ENCODE results near the gene NOL3. TPM values are rescaled to one million over a fixed set of nuclear protein-coding genes. Genes with fewer than 3 reads are reported as not detected.
A peak's percentile ranks its signal among the peaks of the same experiment; 100 is the strongest.

Gene NOL3
- total and polyA plus RNA-seq, 9 of the 15 experiments (the other 6 are each of a cell fraction or from before 2014, with no cell fraction given) = 0.45 to 14.0 (median 5.4) TPM

DNA sequence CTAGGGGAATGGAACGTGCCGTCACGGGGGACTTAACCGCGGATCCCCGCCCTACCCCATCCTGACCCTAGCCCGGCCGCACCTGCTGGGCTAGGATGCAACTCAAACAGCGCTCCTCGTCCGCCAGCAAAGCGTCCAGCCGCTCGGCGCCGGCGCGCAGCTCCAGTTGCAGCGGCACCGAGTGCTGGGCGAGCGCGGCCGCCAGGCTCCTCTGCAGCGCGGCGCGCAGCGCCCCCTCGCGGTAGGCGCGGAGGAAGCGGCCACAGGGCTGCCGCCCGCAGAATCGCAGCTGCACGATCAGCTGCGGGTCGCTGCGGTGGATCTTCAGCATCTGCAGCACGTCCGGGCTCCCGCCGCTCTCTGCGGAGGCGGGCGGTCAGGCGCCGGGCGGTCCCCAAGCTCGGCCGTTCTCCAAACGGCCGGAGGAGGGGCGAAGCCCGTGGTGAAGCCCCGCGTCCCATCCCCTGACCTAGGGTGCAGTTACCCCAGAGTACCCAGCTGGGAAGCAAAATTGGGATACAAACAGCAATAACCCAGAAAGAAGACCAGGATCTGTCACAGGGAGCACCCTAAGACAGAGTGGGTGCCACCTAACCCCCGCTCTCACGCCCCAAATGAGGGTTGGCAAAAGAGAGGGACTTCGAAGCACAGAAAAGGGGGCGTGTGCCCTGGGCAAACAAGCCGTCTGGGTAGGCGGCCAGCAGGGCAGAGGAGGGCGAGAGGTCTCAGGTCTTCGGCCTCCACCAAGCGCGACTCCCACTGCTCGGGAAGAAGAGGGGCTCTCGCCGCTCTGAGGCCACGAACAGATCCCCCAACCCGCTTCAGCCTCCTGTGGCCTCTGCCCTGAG, 14.8 kb upstream of the NOL3 start (continued):
- 0 out of 2 replicates have a peak, but pooled peaks have one; percentile 48 for TF ChIP-seq ETV5 (CRISPR knock-in tag; IDR thresholded peaks at IDR 0.05; ENCODE audit: low read depth)
- TF ChIP-seq IFI16 (CRISPR knock-in tag; IDR thresholded peaks at IDR 0.05) = no peak
- TF ChIP-seq ZNF507 (tag; conservative IDR thresholded peaks at IDR 0.05) = no peak
- TF ChIP-seq RFX1 (IDR thresholded peaks at IDR 0.05) = no peak
- no peak for TF ChIP-seq PYGO2 (tag; IDR thresholded peaks at IDR 0.05)
- no peak for TF ChIP-seq GABPB2 (CRISPR knock-in tag; conservative IDR thresholded peaks at IDR 0.05)
- TF ChIP-seq TBL1XR1 (IDR thresholded peaks at IDR 0.05; ENCODE audit: low read length in 2 of 2) = no peak
- TF ChIP-seq ELK1 (CRISPR knock-in tag; IDR thresholded peaks at IDR 0.05) = no peak
- TF ChIP-seq SREBF2 (CRISPR knock-in tag; IDR thresholded peaks at IDR 0.05) = no peak
- no peak for TF ChIP-seq POLR2AphosphoS5 (IDR thresholded peaks at IDR 0.05; ENCODE audit: control insufficient read depth, insufficient read depth, low read depth, low read length)
- no peak for TF ChIP-seq POLR2A (conservative IDR thresholded peaks at IDR 0.05)
- no peak for TF ChIP-seq PHB2 (IDR thresholded peaks at IDR 0.05; ENCODE audit: low read depth)
- no peak for TF ChIP-seq ZNF785 (CRISPR knock-in tag; IDR thresholded peaks at IDR 0.05)
- no peak for TF ChIP-seq STAT5B (CRISPR knock-in tag; IDR thresholded peaks at IDR 0.05)
- TF ChIP-seq, protein P1, sequence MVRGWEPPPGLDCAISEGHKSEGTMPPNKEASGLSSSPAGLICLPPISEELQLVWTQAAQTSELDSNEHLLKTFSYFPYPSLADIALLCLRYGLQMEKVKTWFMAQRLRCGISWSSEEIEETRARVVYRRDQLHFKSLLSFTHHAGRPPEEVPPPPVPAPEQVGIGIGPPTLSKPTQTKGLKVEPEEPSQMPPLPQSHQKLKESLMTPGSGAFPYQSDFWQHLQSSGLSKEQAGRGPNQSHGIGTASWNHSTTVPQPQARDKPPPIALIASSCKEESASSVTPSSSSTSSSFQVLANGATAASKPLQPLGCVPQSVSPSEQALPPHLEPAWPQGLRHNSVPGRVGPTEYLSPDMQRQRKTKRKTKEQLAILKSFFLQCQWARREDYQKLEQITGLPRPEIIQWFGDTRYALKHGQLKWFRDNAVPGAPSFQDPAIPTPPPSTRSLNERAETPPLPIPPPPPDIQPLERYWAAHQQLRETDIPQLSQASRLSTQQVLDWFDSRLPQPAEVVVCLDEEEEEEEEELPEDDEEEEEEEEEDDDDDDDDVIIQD (CRISPR knock-in tag; IDR thresholded peaks at IDR 0.05) = no peak
- no peak for TF ChIP-seq LCOR (CRISPR knock-in tag; IDR thresholded peaks at IDR 0.05)
- no peak for TF ChIP-seq BMI1 (IDR thresholded peaks at IDR 0.05; ENCODE audit: low read length)
- peak; percentile 51; the same call in 1 of the 2 replicates for TF ChIP-seq ESRRA (IDR thresholded peaks at IDR 0.05; ENCODE audit: borderline replicate concordance, low read depth)
- peak; percentile 58 for TF ChIP-seq RBM25 (IDR thresholded peaks at IDR 0.05; ENCODE audit: low read depth, low read length, severe bottlenecking)
- no peak for TF ChIP-seq ZNF41 (CRISPR knock-in tag; conservative IDR thresholded peaks at IDR 0.05)
- TF ChIP-seq ELK3 (CRISPR knock-in tag; IDR thresholded peaks at IDR 0.05) = no peak
- no peak for TF ChIP-seq MAFF (IDR thresholded peaks at IDR 0.05; ENCODE audit: low read length)
- no peak for TF ChIP-seq MAFK (IDR thresholded peaks at IDR 0.05; ENCODE audit: low read length)
- no peak for TF ChIP-seq MTA2 (IDR thresholded peaks at IDR 0.05; ENCODE audit: low read depth)
- 0 out of 2 replicates have a peak, but pooled peaks have one; percentile 3 for TF ChIP-seq EP300 (IDR thresholded peaks at IDR 0.05; ENCODE audit: low read length)
- TF ChIP-seq HNRNPLL (IDR thresholded peaks at IDR 0.05; ENCODE audit: low read depth, low read length, poor library complexity, severe bottlenecking) = peak; percentile 31
- TF ChIP-seq KDM4B (IDR thresholded peaks at IDR 0.05; ENCODE audit: borderline replicate concordance in 2 of 2, low read depth in 1 of 2) = no peak
- no peak for TF ChIP-seq MCM7 (IDR thresholded peaks at IDR 0.05)
- TF ChIP-seq HNRNPUL1 (IDR thresholded peaks at IDR 0.05; ENCODE audit: low read length) = no peak
